Measurements from ENCODE around the gene SCIN.
"Not testable (repeated sequence)": the region's sequence is repeated elsewhere in the genome, so short reads cannot be mapped to it uniquely, and the experiment has no call there.

Gene SCIN

GRCh38 chr7:12619461-12620069 lies 49.0 kb downstream of the SCIN start:
- DNase-seq, result no peak

- DNase-seq, result no peak
Observed at GRCh38 chr7:12620371-12620770, 49.9 kb downstream of the SCIN start.

GRCh38 chr7:12623223-12623622 lies 52.7 kb downstream of the SCIN start:
- DNase-seq, result no peak

- no peak for DNase-seq
Observed at GRCh38 chr7:12623885-12624498, 53.5 kb downstream of the SCIN start.

GRCh38 chr7:12625836-12626235 lies 55.3 kb downstream of the SCIN start:
- no peak for DNase-seq

- DNase-seq, result no peak
Observed at GRCh38 chr7:12629816-12630512, 59.4 kb downstream of the SCIN start.

GRCh38 chr7:12630513-12630819 lies 59.9 kb downstream of the SCIN start:
- DNase-seq, result no peak

GRCh38 chr7:12633582-12633981 lies 63.1 kb downstream of the SCIN start:
- DNase-seq, result no peak

GRCh38 chr7:12635830-12636229 lies 65.3 kb downstream of the SCIN start:
- peak; percentile 41 for DNase-seq

GRCh38 chr7:12637328-12637727 lies 66.8 kb downstream of the SCIN start:
- DNase-seq, result no peak

- DNase-seq, result peak; percentile 7
Observed at GRCh38 chr7:12637819-12638592, 67.5 kb downstream of the SCIN start.

GRCh38 chr7:12638851-12639456 lies 68.4 kb downstream of the SCIN start:
- peak; percentile 62 for DNase-seq

- no peak for DNase-seq
Observed at GRCh38 chr7:12640299-12641096, 70.0 kb downstream of the SCIN start.

- DNase-seq, result no peak
Observed at GRCh38 chr7:12641196-12641595, 70.7 kb downstream of the SCIN start.

- no peak for DNase-seq
Observed at GRCh38 chr7:12642508-12642907, 72.0 kb downstream of the SCIN start.

GRCh38 chr7:12643001-12643643 lies 72.6 kb downstream of the SCIN start:
- no peak for DNase-seq

GRCh38 chr7:12643644-12644043 lies 73.1 kb downstream of the SCIN start:
- no peak for DNase-seq

GRCh38 chr7:12645212-12645611 lies 74.7 kb downstream of the SCIN start:
- not testable (repeated sequence) for DNase-seq

- DNase-seq, result no peak
Observed at GRCh38 chr7:12646139-12646538, 75.6 kb downstream of the SCIN start.

- no peak for DNase-seq
Observed at GRCh38 chr7:12647364-12648219, 77.1 kb downstream of the SCIN start.

GRCh38 chr7:12648704-12649261 lies 78.3 kb downstream of the SCIN start:
- DNase-seq, result no peak

All from CD4-positive, alpha-beta T cell treated with Interleukin-21 for 1 hour (primary cell).